ENCODE measurements around the gene MON1A. TPM values are rescaled to one million over a fixed set of nuclear protein-coding genes. Genes with fewer than 3 reads are reported as not detected.
A peak's percentile ranks its signal among the peaks of the same experiment; 100 is the strongest.

MON1A gene
- total RNA-seq, 2 experiments from 2014 or later, result 11.9 to 12.9 TPM

- Mint-ChIP-seq H3K9me3 (no peaks in the 10 kb centered on the region), H3K4me3 (no peak overlapping the region), H3K27me3 (peaks cover 31% of the 10 kb centered on the region), H3K36me3 (no peaks in the 10 kb centered on the region), H3K4me1 (no peaks in the 10 kb centered on the region), H3K27ac (no peak overlapping the region)
- ATAC-seq (ENCODE audit: low read depth) (no peak), DNase-seq (no peak)
- POLR2A ChIA-PET, result interaction anchor here (1.4 kb wide), 1 partner anchor 7 kb away, joined by 3 read pairs; no protein-coding TSS in a partner anchor
Measured at GRCh38 chr3:49871531-49872153, 58.0 kb downstream of the MON1A start.

GRCh38 chr3:49869525-49870126, 60.0 kb downstream of the MON1A start, which contains the start of gene CAMKV:
Gene CAMKV, minus strand, starts transcription at chr3:49869906. Its CDS starts 7,518 bp downstream, at chr3:49862388.
- no peak within 1 kb of the TSS for H3K4me3 Mint-ChIP-seq
- no peak within 1 kb of the TSS for H3K27ac Mint-ChIP-seq
- POLR2A ChIA-PET, result interaction anchor here (0.6 kb wide), 1 partner anchor 65 kb away, joined by 3 read pairs; no protein-coding TSS in a partner anchor
- ATAC-seq (ENCODE audit: low read depth), result peak; percentile 73
- H3K4me1 Mint-ChIP-seq, result no peaks in the 10 kb centered on the region
- no peaks in the 10 kb centered on the region for H3K36me3 Mint-ChIP-seq
- peak; percentile 50 for DNase-seq
- H3K9me3 Mint-ChIP-seq, result no peaks in the 10 kb centered on the region
- H3K27me3 Mint-ChIP-seq, result peaks cover 37% of the 10 kb centered on the region

GRCh38 chr3:49868862-49869466, 60.6 kb downstream of the MON1A start:
- ATAC-seq (ENCODE audit: low read depth), result no peak
- Mint-ChIP-seq H3K4me3 (no peak overlapping the region), H3K27ac (no peak overlapping the region), H3K27me3 (peaks cover 39% of the 10 kb centered on the region), H3K9me3 (no peaks in the 10 kb centered on the region), H3K36me3 (no peaks in the 10 kb centered on the region), H3K4me1 (no peaks in the 10 kb centered on the region)
- POLR2A ChIA-PET, result interaction anchor here (0.6 kb wide), 1 partner anchor 64 kb away, joined by 3 read pairs; no protein-coding TSS in a partner anchor
- no peak for DNase-seq

GRCh38 chr3:49867871-49868321, 61.7 kb downstream of the MON1A start:
- DNase-seq (peak; percentile 47), ATAC-seq (ENCODE audit: low read depth) (peak; percentile 46)
- Mint-ChIP-seq H3K4me3 (no peak overlapping the region), H3K36me3 (no peaks in the 10 kb centered on the region), H3K9me3 (no peaks in the 10 kb centered on the region), H3K27ac (no peak overlapping the region), H3K4me1 (no peaks in the 10 kb centered on the region), H3K27me3 (peaks cover 42% of the 10 kb centered on the region)
- POLR2A ChIA-PET, result interaction anchor here (0.7 kb wide), 1 partner anchor 1208 kb away, joined by 3 read pairs; no protein-coding TSS in a partner anchor

GRCh38 chr3:49867400-49867799, 62.2 kb downstream of the MON1A start:
- Mint-ChIP-seq H3K4me3 (no peak overlapping the region), H3K9me3 (no peaks in the 10 kb centered on the region), H3K4me1 (no peaks in the 10 kb centered on the region)

GRCh38 chr3:49865198-49865784, 64.3 kb downstream of the MON1A start:
- Mint-ChIP-seq H3K36me3 (no peaks in the 10 kb centered on the region), H3K4me1 (no peaks in the 10 kb centered on the region), H3K9me3 (no peaks in the 10 kb centered on the region), H3K4me3 (no peak overlapping the region), H3K27me3 (peaks cover 35% of the 10 kb centered on the region), H3K27ac (no peak overlapping the region)
- DNase-seq, result no peak
- ATAC-seq (ENCODE audit: low read depth), result no peak
- POLR2A ChIA-PET, result no interaction called here

More at GRCh38 chr3:49867400-49867799, 62.2 kb downstream of the MON1A start:
- DNase-seq (no peak), ATAC-seq (ENCODE audit: low read depth) (no peak)
- no peak overlapping the region for H3K27ac Mint-ChIP-seq
- peaks cover 42% of the 10 kb centered on the region for H3K27me3 Mint-ChIP-seq
- POLR2A ChIA-PET, result no interaction called here
- H3K36me3 Mint-ChIP-seq, result no peaks in the 10 kb centered on the region

- Mint-ChIP-seq H3K4me1 (no peaks in the 10 kb centered on the region), H3K4me3 (no peak overlapping the region), H3K9me3 (no peaks in the 10 kb centered on the region), H3K27ac (no peak overlapping the region), H3K27me3 (peaks cover 30% of the 10 kb centered on the region), H3K36me3 (no peaks in the 10 kb centered on the region)
- POLR2A ChIA-PET, result no interaction called here
- no peak for DNase-seq
- no peak for ATAC-seq (ENCODE audit: low read depth)
Measured at GRCh38 chr3:49864505-49864904, 65.1 kb downstream of the MON1A start.

GRCh38 chr3:49859576-49860305, 69.9 kb downstream of the MON1A start:
- Mint-ChIP-seq H3K4me3 (no peak overlapping the region), H3K36me3 (no peaks in the 10 kb centered on the region), H3K4me1 (peaks cover 10% of the 10 kb centered on the region), H3K9me3 (no peaks in the 10 kb centered on the region), H3K27me3 (peaks cover 8% of the 10 kb centered on the region), H3K27ac (no peak overlapping the region)
- POLR2A ChIA-PET, result no interaction called here
- no peak for DNase-seq
- no peak for ATAC-seq (ENCODE audit: low read depth)

Other genes with a start within 250 kb of the MON1A start
- 10 to 100 TPM; 10.3 to 11.0 TPM for gene MST1, start 240.3 kb downstream of the MON1A start, total RNA-seq
- 10 to 100 TPM; 53.2 to 56.5 TPM for gene RNF123, start 240.3 kb downstream of the MON1A start, total RNA-seq
- gene AMIGO3, start 210.1 kb downstream of the MON1A start, total RNA-seq, result 1 to 10 TPM in 1 of 2 experiments, under 1 TPM in 1; 0.61 to 2.0 TPM
- gene GMPPB, start 205.9 kb downstream of the MON1A start, total RNA-seq, result 10 to 100 TPM; 35.4 to 39.9 TPM
- 10 to 100 TPM; 35.2 to 40.2 TPM for gene IP6K1, start 143.3 kb downstream of the MON1A start, total RNA-seq
- under 1 TPM in 1 of 2 experiments, not detected in 1; 0.22 TPM for gene CDHR4, start 129.9 kb downstream of the MON1A start, total RNA-seq
- 1 to 10 TPM; 1.3 to 2.3 TPM for gene INKA1, start 126.5 kb downstream of the MON1A start, total RNA-seq
- 100 to 1,000 TPM; 299 to 310 TPM for gene UBA7, start 115.9 kb downstream of the MON1A start, total RNA-seq
- gene TRAIP, start 73.2 kb downstream of the MON1A start, total RNA-seq, result 10 to 100 TPM; 24.0 to 24.4 TPM
- not detected for gene CAMKV, start 59.9 kb downstream of the MON1A start, total RNA-seq
- 1 to 10 TPM; 1.7 to 2.9 TPM for gene MST1R, start 25.9 kb downstream of the MON1A start, total RNA-seq
- 100 to 1,000 TPM; 147 TPM for gene RBM6, start 10.3 kb upstream of the MON1A start, total RNA-seq
- 100 to 1,000 TPM; 256 to 257 TPM for gene RBM5, start 159.1 kb upstream of the MON1A start, total RNA-seq
- gene SEMA3F, start 225.5 kb upstream of the MON1A start, total RNA-seq, result under 1 TPM in 1 of 2 experiments, not detected in 1; 0.09 TPM

Measured in activated naive CD8-positive, alpha-beta T cell treated with anti-CD3 and anti-CD28 coated beads, Interleukin-2, amount 10 ng/mL, durations not matched to agents 7 days and 5 days (primary cell).